ENCODE data around the gene CFAP65. TPM values are rescaled to one million over a fixed set of nuclear protein-coding genes. Genes with fewer than 3 reads are reported as not detected.

Gene CFAP65
- total and polyA plus RNA-seq, 2 of the 13 experiments (the other 11 are each of a cell fraction or from before 2014, with no cell fraction given): 0.05 TPM; not detected in 1

DNA sequence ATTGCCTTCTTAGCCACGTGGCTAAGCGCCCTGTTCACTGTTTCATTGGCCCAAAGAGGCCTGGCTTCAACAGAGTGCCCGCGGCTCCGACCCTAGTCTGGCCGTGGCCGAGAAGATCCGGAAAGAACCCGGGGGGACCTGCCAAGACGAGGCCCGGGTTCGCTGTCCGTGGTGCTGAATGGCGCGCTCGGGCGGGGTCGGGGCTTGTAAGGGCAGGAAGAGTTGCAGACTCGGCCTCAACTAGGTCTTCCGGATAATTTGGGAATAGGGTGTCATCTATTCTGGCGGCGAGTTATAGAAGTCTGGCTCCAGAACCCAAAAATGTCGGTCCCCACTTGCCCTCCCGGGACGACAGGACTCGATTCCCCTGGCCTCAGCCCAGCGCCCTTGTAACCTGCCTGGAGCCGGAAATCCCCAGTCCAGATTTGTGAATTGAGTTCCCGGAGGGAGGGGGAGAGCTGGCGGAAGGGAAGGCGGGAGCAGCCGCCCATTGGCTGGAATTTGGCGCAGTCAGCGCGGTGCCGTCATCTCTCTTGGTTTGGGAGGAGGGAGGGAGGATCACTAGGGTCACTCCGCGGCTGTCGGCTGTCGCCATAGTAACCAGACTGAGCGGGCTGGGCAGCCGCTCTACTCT, 78.3 kb downstream of the CFAP65 start (continued):
- TF ChIP-seq, protein P1, sequence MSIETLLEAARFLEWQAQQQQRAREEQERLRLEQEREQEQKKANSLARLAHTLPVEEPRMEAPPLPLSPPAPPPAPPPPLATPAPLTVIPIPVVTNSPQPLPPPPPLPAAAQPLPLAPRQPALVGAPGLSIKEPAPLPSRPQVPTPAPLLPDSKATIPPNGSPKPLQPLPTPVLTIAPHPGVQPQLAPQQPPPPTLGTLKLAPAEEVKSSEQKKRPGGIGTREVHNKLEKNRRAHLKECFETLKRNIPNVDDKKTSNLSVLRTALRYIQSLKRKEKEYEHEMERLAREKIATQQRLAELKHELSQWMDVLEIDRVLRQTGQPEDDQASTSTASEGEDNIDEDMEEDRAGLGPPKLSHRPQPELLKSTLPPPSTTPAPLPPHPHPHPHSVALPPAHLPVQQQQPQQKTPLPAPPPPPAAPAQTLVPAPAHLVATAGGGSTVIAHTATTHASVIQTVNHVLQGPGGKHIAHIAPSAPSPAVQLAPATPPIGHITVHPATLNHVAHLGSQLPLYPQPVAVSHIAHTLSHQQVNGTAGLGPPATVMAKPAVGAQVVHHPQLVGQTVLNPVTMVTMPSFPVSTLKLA (IDR thresholded peaks at IDR 0.05): no peak
- TF ChIP-seq U2AF1 (optimal IDR thresholded peaks at IDR 0.05; ENCODE audit: low read depth, low read length) (no peak), ZNF430 (CRISPR knock-in tag; IDR thresholded peaks at IDR 0.05) (peak; percentile 92; the same call in 1 of the 2 replicates), SIN3B (IDR thresholded peaks at IDR 0.05; ENCODE audit: low read length) (no peak), ZNF780A (CRISPR knock-in tag; IDR thresholded peaks at IDR 0.05) (0 out of 2 replicates have a peak, but pooled peaks have one; percentile 52), ZNF274 (CRISPR knock-in tag; IDR thresholded peaks at IDR 0.05) (peak; percentile 90; the same call in 1 of the 2 replicates), ZNF431 (CRISPR knock-in tag; IDR thresholded peaks at IDR 0.05; ENCODE audit: borderline replicate concordance, low read depth) (peak; percentile 81), ZNF331 (CRISPR knock-in tag; IDR thresholded peaks at IDR 0.05) (peak; percentile 92), KAT8 (CRISPR knock-in tag; IDR thresholded peaks at IDR 0.05) (peak; percentile 45; the same call in 1 of the 2 replicates), WIZ (CRISPR knock-in tag; IDR thresholded peaks at IDR 0.05) (peak; percentile 97; the same call in 1 of the 2 replicates), ZFP36L2 (CRISPR knock-in tag; IDR thresholded peaks at IDR 0.05) (peak; percentile 94; the same call in 1 of the 2 replicates), NR1H2 (CRISPR knock-in tag; IDR thresholded peaks at IDR 0.05; ENCODE audit: borderline replicate concordance, low read depth) (0 out of 2 replicates have a peak, but pooled peaks have one; percentile 25), ZNF724P (CRISPR knock-in tag; IDR thresholded peaks at IDR 0.05; ENCODE audit: borderline replicate concordance) (no peak), HDAC1 (CRISPR knock-in tag; IDR thresholded peaks at IDR 0.05) (peak; percentile 47; the same call in 1 of the 2 replicates), FOXM1 (CRISPR knock-in tag; IDR thresholded peaks at IDR 0.05) (peak; percentile 40; the same call in 1 of the 2 replicates), ZNF772 (CRISPR knock-in tag; IDR thresholded peaks at IDR 0.05) (peak; percentile 92), SAP130 (CRISPR knock-in tag; IDR thresholded peaks at IDR 0.05; ENCODE audit: low read depth) (peak; percentile 71), FLYWCH1 (CRISPR knock-in tag; IDR thresholded peaks at IDR 0.05) (no peak)
- TF ChIP-seq, protein P2, sequence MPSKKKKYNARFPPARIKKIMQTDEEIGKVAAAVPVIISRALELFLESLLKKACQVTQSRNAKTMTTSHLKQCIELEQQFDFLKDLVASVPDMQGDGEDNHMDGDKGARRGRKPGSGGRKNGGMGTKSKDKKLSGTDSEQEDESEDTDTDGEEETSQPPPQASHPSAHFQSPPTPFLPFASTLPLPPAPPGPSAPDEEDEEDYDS (CRISPR knock-in tag; IDR thresholded peaks at IDR 0.05): no peak
- TF ChIP-seq, protein P3, sequence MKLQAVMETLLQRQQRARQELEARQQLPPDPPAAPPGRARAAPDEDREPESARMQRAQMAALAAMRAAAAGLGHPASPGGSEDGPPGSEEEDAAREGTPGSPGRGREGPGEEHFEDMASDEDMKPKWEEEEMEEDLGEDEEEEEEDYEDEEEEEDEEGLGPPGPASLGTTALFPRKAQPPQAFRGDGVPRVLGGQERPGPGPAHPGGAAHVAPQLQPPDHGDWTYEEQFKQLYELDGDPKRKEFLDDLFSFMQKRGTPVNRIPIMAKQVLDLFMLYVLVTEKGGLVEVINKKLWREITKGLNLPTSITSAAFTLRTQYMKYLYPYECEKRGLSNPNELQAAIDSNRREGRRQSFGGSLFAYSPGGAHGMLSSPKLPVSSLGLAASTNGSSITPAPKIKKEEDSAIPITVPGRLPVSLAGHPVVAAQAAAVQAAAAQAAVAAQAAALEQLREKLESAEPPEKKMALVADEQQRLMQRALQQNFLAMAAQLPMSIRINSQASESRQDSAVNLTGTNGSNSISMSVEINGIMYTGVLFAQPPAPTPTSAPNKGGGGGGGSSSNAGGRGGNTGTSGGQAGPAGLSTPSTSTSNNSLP (IDR thresholded peaks at IDR 0.05; ENCODE audit: low read depth, low read length): no peak
- TF ChIP-seq, protein P4, sequence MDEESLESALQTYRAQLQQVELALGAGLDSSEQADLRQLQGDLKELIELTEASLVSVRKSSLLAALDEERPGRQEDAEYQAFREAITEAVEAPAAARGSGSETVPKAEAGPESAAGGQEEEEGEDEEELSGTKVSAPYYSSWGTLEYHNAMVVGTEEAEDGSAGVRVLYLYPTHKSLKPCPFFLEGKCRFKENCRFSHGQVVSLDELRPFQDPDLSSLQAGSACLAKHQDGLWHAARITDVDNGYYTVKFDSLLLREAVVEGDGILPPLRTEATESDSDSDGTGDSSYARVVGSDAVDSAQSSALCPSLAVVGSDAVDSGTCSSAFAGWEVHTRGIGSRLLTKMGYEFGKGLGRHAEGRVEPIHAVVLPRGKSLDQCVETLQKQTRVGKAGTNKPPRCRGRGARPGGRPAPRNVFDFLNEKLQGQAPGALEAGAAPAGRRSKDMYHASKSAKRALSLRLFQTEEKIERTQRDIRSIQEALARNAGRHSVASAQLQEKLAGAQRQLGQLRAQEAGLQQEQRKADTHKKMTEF (CRISPR knock-in tag; IDR thresholded peaks at IDR 0.05): peak; percentile 54; the same call in 1 of the 2 replicates
- TF ChIP-seq, protein P5, sequence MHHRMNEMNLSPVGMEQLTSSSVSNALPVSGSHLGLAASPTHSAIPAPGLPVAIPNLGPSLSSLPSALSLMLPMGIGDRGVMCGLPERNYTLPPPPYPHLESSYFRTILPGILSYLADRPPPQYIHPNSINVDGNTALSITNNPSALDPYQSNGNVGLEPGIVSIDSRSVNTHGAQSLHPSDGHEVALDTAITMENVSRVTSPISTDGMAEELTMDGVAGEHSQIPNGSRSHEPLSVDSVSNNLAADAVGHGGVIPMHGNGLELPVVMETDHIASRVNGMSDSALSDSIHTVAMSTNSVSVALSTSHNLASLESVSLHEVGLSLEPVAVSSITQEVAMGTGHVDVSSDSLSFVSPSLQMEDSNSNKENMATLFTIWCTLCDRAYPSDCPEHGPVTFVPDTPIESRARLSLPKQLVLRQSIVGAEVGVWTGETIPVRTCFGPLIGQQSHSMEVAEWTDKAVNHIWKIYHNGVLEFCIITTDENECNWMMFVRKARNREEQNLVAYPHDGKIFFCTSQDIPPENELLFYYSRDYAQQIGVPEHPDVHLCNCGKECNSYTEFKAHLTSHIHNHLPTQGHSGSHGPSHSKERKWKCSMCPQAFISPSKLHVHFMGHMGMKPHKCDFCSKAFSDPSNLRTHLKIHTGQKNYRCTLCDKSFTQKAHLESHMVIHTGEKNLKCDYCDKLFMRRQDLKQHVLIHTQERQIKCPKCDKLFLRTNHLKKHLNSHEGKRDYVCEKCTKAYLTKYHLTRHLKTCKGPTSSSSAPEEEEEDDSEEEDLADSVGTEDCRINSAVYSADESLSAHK (CRISPR knock-in tag; IDR thresholded peaks at IDR 0.05; ENCODE audit: borderline replicate concordance): peak; percentile 92; the same call in 1 of the 2 replicates

All from HepG2 (cell line).